K562 (cell line): ENCODE data around the gene ZNF2. TPM values are rescaled to one million over a fixed set of nuclear protein-coding genes. Genes with fewer than 3 reads are reported as not detected.

Experiments
- CREM ChIP-seq: IDR thresholded peaks from 2 replicates; pipeline ENCODE4 v1.6.1; 2014; ENCODE audit warnings: antibody characterized with exemption, low read depth
- DIDO1 ChIP-seq: fragments of 450-650 bp; IDR thresholded peaks from 2 replicates; pipeline ENCODE4 v1.6.1; 2016; ENCODE audit warnings: low read depth, missing biosample characterization, missing genetic modification characterization
- ILF3 ChIP-seq: fragments of 450-650 bp; IDR thresholded peaks from 2 replicates; pipeline ENCODE4 v1.6.1; 2018; ENCODE audit warnings: antibody characterized with exemption, mild to moderate bottlenecking, moderate library complexity, borderline replicate concordance
- KLF1 ChIP-seq: fragments of 450-650 bp; IDR thresholded peaks from 2 replicates; pipeline ENCODE4 v1.6.1; 2016; ENCODE audit warnings: missing genetic modification characterization, missing compliant biosample characterization
- NCOA4 ChIP-seq: fragments of 450-650 bp; IDR thresholded peaks from 2 replicates; pipeline ENCODE4 v1.6.1; 2018; ENCODE audit warnings: mild to moderate bottlenecking; ENCODE audit not compliant: partially characterized antibody
- NR2F6 ChIP-seq: fragments of 450-650 bp; formaldehyde crosslinking; IDR thresholded peaks from 2 replicates; pipeline ENCODE4 v1.4.0; 2020; ENCODE audit warnings: mild to moderate bottlenecking
- TRIM24 ChIP-seq, 2 experiments: fragments of 450-650 bp; IDR thresholded peaks; 2 replicates each; pipeline ENCODE4 v1.6.1; 2016
- ZKSCAN1 ChIP-seq: fragments of 150-350 bp; IDR thresholded peaks from 2 replicates; pipeline ENCODE4 v1.6.1; 2016; ENCODE audit warnings: low read depth, low read length
- ZNF311 ChIP-seq: fragments of 250-450 bp; sonication (Bioruptor Pico); IDR thresholded peaks from 2 replicates; pipeline ENCODE4 v1.4.0; 2020; ENCODE audit warnings: mild to moderate bottlenecking, moderate library complexity
- ZNF57 ChIP-seq: fragments of 450-650 bp; formaldehyde crosslinking; IDR thresholded peaks from 2 replicates; pipeline ENCODE4 v1.4.0; 2020; ENCODE audit warnings: mild to moderate bottlenecking, moderate library complexity
- ZNF785 ChIP-seq: fragments of 250-450 bp; sonication (Bioruptor Pico); IDR thresholded peaks from 2 replicates; pipeline ENCODE4 v1.4.0; 2020; ENCODE audit warnings: mild to moderate bottlenecking
- polyA plus RNA-seq, 8 experiments: library from polyadenylated mRNA; depleted of rRNA in 4 of 8; stranded (reverse) in 5 of 8; unstranded in 3 of 8; fragments of >200 nt; fragmentation: Nextera tagmentation in 2 of 8; fragmentation: Illumina TruSeq in 1 of 8; extraction: Ambion mirVana in 2 of 8; extraction: Trizol in 1 of 8; gene quantifications; 2 replicates each; pipeline versions ENCODE4 v1.2.1 to v1.2.3, GENCODE V29; 2011 to 2014; ENCODE audit warnings: inconsistent platforms in 1 of 8, missing spikeins in 1 of 8
- total RNA-seq, 7 experiments: library from RNA; depleted of rRNA in 6 of 7; stranded (reverse); fragments of >200 nt in 6 of 7; fragmentation: Illumina TruSeq in 2 of 7; extraction: Trizol in 2 of 7; gene quantifications; 2 replicates each; pipeline versions ENCODE4 v1.2.1 to v1.2.3, GENCODE V29; 2011 to 2021; ENCODE audit warnings: low replicate concordance in 1 of 7
- TF ChIP-seq, protein P1 (sequence below): conservative IDR thresholded peaks from 2 replicates; pipeline ENCODE4 v1.6.1; 2011; ENCODE audit warnings: low read depth, mild to moderate bottlenecking, low read length; ENCODE audit not compliant: control insufficient read depth
- TF ChIP-seq, protein P2 (sequence below): fragments of 450-650 bp; IDR thresholded peaks from 2 replicates; pipeline ENCODE4 v1.6.1; 2017; ENCODE audit warnings: antibody characterized with exemption, mild to moderate bottlenecking
- TF ChIP-seq, protein P3 (sequence below): fragments of 450-650 bp; IDR thresholded peaks from 2 replicates; pipeline ENCODE4 v1.6.1; 2018; ENCODE audit not compliant: partially characterized antibody
- TF ChIP-seq, protein P4 (sequence below): fragments of 150-350 bp; conservative IDR thresholded peaks from 2 replicates; pipeline ENCODE4 v1.6.1; 2014; ENCODE audit warnings: low read length

The ZNF2 gene
- total and polyA plus RNA-seq, 9 of the 15 experiments (the other 6 are each of a cell fraction or from before 2014, with no cell fraction given): 1.6 to 4.5 (median 3.4) TPM

DNA sequence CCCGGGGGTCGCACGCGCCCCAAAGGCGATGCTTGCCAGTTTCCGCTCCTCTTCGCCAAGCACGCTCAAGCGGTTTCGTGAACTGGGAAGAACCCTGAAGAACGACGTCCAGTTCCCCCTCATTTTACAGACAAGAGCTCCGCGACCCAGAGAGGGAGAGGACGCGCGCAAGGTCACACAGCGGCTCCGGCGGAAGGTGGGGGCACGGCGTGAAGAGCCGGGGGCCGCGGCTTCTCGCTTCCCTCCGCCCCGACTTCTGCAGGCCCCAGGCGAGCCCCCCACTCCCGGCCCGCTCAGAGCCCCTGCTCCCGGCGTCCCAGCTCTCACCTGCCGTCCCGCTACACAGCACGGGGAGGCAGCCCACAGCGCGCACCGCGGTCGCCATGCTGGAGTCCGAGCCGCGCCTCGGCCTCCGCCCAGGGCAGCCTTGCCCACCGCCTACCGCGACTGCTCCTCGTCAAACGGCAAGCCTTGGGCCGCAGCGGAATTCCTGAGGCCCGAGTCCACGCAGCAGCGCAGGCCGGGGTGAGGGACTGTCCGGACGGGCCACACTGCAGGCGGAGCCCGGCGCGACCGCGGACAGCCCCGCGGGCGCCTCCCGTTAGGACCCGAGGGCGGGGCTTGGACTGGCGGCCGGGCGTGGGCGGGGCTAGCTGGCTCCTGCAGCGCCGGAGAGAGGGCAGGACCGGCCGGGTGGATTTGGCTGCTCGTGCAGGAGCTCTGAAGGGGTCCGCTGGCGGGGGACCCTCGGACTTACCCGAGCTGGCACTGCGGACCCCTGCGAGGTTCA is 44.0 kb upstream of the ZNF2 start, which contains the start of gene MRPS5 (continued):
- TF ChIP-seq, protein P1, sequence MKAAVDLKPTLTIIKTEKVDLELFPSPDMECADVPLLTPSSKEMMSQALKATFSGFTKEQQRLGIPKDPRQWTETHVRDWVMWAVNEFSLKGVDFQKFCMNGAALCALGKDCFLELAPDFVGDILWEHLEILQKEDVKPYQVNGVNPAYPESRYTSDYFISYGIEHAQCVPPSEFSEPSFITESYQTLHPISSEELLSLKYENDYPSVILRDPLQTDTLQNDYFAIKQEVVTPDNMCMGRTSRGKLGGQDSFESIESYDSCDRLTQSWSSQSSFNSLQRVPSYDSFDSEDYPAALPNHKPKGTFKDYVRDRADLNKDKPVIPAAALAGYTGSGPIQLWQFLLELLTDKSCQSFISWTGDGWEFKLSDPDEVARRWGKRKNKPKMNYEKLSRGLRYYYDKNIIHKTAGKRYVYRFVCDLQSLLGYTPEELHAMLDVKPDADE: 0 out of 2 replicates have a peak, but pooled peaks have one; percentile 21
- TF ChIP-seq TRIM24 (IDR thresholded peaks at IDR 0.05): no peak
- TF ChIP-seq ZKSCAN1: no peak
- TF ChIP-seq CREM: peak; percentile 29; the same call in 1 of the 2 replicates
- TF ChIP-seq ZNF311 (CRISPR knock-in tag): no peak
- no peak for TF ChIP-seq NR2F6
- TF ChIP-seq, protein P2, sequence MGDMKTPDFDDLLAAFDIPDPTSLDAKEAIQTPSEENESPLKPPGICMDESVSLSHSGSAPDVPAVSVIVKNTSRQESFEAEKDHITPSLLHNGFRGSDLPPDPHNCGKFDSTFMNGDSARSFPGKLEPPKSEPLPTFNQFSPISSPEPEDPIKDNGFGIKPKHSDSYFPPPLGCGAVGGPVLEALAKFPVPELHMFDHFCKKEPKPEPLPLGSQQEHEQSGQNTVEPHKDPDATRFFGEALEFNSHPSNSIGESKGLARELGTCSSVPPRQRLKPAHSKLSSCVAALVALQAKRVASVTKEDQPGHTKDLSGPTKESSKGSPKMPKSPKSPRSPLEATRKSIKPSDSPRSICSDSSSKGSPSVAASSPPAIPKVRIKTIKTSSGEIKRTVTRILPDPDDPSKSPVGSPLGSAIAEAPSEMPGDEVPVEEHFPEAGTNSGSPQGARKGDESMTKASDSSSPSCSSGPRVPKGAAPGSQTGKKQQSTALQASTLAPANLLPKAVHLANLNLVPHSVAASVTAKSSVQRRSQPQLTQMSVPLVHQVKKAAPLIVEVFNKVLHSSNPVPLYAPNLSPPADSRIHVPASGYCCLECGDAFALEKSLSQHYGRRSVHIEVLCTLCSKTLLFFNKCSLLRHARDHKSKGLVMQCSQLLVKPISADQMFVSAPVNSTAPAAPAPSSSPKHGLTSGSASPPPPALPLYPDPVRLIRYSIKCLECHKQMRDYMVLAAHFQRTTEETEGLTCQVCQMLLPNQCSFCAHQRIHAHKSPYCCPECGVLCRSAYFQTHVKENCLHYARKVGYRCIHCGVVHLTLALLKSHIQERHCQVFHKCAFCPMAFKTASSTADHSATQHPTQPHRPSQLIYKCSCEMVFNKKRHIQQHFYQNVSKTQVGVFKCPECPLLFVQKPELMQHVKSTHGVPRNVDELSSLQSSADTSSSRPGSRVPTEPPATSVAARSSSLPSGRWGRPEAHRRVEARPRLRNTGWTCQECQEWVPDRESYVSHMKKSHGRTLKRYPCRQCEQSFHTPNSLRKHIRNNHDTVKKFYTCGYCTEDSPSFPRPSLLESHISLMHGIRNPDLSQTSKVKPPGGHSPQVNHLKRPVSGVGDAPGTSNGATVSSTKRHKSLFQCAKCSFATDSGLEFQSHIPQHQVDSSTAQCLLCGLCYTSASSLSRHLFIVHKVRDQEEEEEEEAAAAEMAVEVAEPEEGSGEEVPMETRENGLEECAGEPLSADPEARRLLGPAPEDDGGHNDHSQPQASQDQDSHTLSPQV: no peak
- peak; percentile 27; the same call in 1 of the 2 replicates for TF ChIP-seq DIDO1 (tag)
- TF ChIP-seq, protein P3, sequence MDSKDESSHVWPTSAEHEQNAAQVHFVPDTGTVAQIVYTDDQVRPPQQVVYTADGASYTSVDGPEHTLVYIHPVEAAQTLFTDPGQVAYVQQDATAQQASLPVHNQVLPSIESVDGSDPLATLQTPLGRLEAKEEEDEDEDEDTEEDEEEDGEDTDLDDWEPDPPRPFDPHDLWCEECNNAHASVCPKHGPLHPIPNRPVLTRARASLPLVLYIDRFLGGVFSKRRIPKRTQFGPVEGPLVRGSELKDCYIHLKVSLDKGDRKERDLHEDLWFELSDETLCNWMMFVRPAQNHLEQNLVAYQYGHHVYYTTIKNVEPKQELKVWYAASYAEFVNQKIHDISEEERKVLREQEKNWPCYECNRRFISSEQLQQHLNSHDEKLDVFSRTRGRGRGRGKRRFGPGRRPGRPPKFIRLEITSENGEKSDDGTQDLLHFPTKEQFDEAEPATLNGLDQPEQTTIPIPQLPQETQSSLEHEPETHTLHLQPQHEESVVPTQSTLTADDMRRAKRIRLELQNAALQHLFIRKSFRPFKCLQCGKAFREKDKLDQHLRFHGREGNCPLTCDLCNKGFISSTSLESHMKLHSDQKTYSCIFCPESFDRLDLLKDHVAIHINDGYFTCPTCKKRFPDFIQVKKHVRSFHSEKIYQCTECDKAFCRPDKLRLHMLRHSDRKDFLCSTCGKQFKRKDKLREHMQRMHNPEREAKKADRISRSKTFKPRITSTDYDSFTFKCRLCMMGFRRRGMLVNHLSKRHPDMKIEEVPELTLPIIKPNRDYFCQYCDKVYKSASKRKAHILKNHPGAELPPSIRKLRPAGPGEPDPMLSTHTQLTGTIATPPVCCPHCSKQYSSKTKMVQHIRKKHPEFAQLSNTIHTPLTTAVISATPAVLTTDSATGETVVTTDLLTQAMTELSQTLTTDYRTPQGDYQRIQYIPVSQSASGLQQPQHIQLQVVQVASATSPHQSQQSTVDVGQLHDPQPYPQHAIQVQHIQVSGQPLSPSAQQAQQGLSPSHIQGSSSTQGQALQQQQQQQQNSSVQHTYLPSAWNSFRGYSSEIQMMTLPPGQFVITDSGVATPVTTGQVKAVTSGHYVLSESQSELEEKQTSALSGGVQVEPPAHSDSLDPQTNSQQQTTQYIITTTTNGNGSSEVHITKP: no peak
- no peak for TF ChIP-seq ILF3
- TF ChIP-seq ZNF57 (CRISPR knock-in tag): no peak
- no peak for TF ChIP-seq NCOA4
- TF ChIP-seq, protein P4, sequence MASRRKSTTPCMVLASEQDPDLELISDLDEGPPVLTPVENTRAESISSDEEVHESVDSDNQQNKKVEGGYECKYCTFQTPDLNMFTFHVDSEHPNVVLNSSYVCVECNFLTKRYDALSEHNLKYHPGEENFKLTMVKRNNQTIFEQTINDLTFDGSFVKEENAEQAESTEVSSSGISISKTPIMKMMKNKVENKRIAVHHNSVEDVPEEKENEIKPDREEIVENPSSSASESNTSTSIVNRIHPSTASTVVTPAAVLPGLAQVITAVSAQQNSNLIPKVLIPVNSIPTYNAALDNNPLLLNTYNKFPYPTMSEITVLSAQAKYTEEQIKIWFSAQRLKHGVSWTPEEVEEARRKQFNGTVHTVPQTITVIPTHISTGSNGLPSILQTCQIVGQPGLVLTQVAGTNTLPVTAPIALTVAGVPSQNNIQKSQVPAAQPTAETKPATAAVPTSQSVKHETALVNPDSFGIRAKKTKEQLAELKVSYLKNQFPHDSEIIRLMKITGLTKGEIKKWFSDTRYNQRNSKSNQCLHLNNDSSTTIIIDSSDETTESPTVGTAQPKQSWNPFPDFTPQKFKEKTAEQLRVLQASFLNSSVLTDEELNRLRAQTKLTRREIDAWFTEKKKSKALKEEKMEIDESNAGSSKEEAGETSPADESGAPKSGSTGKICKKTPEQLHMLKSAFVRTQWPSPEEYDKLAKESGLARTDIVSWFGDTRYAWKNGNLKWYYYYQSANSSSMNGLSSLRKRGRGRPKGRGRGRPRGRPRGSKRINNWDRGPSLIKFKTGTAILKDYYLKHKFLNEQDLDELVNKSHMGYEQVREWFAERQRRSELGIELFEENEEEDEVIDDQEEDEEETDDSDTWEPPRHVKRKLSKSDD: no peak
- TF ChIP-seq ZNF785: no peak
- TF ChIP-seq KLF1 (tag): peak; percentile 64; the same call in 1 of the 2 replicates
